ENCODE results near the gene SH2D3C.

DNA sequence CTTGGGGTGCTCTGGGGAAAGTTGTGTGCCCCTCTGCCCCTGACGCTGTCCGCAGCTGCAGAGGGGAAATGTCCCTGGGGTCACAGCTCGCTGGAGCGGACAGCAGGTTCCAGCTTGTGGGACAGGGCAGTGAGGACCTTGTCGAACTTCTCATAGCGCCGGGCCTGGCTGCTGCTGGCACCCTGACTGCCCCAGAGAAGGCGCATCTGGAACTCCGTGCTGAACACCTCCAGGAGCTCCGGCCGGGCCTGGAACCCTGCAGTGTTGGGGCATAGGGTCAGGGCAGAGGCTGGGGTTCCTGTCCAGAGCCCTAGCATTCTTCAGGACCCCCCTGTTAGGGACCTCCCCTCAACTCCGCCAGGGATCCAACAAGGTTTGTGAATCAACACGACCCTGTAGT, 39.8 kb downstream of the SH2D3C start:
- no peak for TF ChIP-seq POLR2A (IDR thresholded peaks at IDR 0.05)
- TF ChIP-seq, protein P1, sequence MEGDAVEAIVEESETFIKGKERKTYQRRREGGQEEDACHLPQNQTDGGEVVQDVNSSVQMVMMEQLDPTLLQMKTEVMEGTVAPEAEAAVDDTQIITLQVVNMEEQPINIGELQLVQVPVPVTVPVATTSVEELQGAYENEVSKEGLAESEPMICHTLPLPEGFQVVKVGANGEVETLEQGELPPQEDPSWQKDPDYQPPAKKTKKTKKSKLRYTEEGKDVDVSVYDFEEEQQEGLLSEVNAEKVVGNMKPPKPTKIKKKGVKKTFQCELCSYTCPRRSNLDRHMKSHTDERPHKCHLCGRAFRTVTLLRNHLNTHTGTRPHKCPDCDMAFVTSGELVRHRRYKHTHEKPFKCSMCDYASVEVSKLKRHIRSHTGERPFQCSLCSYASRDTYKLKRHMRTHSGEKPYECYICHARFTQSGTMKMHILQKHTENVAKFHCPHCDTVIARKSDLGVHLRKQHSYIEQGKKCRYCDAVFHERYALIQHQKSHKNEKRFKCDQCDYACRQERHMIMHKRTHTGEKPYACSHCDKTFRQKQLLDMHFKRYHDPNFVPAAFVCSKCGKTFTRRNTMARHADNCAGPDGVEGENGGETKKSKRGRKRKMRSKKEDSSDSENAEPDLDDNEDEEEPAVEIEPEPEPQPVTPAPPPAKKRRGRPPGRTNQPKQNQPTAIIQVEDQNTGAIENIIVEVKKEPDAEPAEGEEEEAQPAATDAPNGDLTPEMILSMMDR (IDR thresholded peaks at IDR 0.05) = no peak

All from Peyer's patch (tissue), 4 donors.